ENCODE data around the gene TP53I11. TPM values are rescaled to one million over a fixed set of nuclear protein-coding genes. Genes with fewer than 3 reads are reported as not detected.

Gene TP53I11
- total and polyA plus RNA-seq, 2 experiments from 2014 or later = 23.5 to 43.9 TPM

DNA sequence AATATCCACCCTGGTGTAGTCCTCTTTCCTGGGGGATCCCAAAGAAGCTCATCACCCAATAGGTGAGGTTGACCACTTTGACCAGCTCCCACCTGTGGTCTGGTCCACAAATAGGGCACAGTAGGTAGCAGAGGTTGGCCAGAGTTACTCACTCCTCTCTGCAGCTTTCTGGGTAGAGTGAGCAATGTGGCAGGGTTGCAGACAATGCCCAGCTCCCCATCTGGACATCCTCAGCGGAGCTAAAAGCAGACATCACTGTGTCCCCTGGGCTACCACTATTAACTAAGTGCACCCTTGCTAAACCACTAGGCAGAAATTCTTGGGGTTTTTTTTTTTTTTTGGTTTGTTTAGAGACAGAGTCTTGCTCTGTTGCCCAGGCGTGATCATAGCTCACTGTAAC is 48.4 kb upstream of the TP53I11 start:
- no peaks in the 10 kb centered on the region for H3K36me3 ChIP-seq (ENCODE audit: insufficient read depth)
- ATAC-seq (no peak), DNase-seq (ENCODE audit: low spot score) (no peak)
- Mint-ChIP-seq H3K36me3 (ENCODE audit: low read depth) (no peaks in the 10 kb centered on the region), H3K4me3 (no peak overlapping the region), H3K27ac (no peak overlapping the region), H3K4me1 (no peaks in the 10 kb centered on the region; the same call in 2 of the 3 replicates), H3K9me3 (no peaks in the 10 kb centered on the region), H3K27me3 (ENCODE audit: insufficient read depth, low read depth, poor library complexity) (no peaks in the 10 kb centered on the region)
- no peaks in the 10 kb centered on the region for H3K4me1 ChIP-seq (ENCODE audit: insufficient read depth)
- H3K79me2 ChIP-seq (replicated peaks; ENCODE audit: insufficient read depth) = no peaks in the 10 kb centered on the region
- no peaks in the 10 kb centered on the region for H3F3A ChIP-seq (replicated peaks; ENCODE audit: low read depth)
- no peak overlapping the region for H3K4me2 ChIP-seq
- no peaks in the 10 kb centered on the region; the same call in 1 of the 2 replicates for H3K9me2 ChIP-seq (ENCODE audit: insufficient read depth)
- H2AFZ ChIP-seq = no peak overlapping the region
- H3K27ac ChIP-seq (ENCODE audit: low read depth) = no peak overlapping the region
- H3K27me3 ChIP-seq (ENCODE audit: insufficient read depth) = no peaks in the 10 kb centered on the region
- no peak overlapping the region for H3K4me3 ChIP-seq
- no peaks in the 10 kb centered on the region for H4K20me1 ChIP-seq (replicated peaks; ENCODE audit: insufficient read depth)
- TF ChIP-seq CREB1 (CRISPR knock-in tag; IDR thresholded peaks at IDR 0.05; ENCODE audit: low read depth) (no peak), JUNB (IDR thresholded peaks at IDR 0.05; ENCODE audit: unreplicated experiment) (no peak), ZNF114 (CRISPR knock-in tag; IDR thresholded peaks at IDR 0.05) (no peak), POLR2AphosphoS5 (IDR thresholded peaks at IDR 0.05; ENCODE audit: low read depth) (no peak), EZH2phosphoT487 (IDR thresholded peaks at IDR 0.05; ENCODE audit: unreplicated experiment) (no peak), STAT1 (IDR thresholded peaks at IDR 0.05; ENCODE audit: unreplicated experiment) (no peak), ZNF331 (CRISPR knock-in tag; IDR thresholded peaks at IDR 0.05; ENCODE audit: low read depth) (no peak)

DNA sequence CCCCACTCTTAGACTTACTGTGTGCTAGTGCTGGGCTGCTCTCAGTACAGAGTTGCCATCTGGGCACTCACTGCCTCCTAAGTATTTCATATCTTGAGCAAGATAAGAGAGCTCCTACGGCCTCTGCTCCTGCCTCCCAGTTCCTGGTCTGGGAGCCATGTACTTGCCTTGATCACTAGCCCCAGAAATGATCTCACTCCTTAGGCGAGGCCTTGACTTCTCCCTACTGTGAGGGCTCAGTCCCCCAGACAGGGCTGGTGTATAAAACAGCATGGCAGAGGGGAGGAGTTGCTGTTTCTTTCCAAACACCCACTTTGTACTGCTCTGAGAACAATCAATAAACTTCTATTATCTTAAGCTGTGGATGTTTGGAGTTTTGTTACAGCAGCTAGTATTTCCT is 47.4 kb upstream of the TP53I11 start:
- no peaks in the 10 kb centered on the region for H3K4me1 ChIP-seq (ENCODE audit: insufficient read depth)
- H3K4me3 Mint-ChIP-seq = no peak overlapping the region
- H3K27me3 Mint-ChIP-seq (ENCODE audit: insufficient read depth, low read depth, poor library complexity) = peaks cover 2% of the 10 kb centered on the region
- H3F3A ChIP-seq (replicated peaks; ENCODE audit: low read depth) = no peaks in the 10 kb centered on the region
- peaks cover 6% of the 10 kb centered on the region for H3K4me1 Mint-ChIP-seq
- no peaks in the 10 kb centered on the region for H3K9me3 Mint-ChIP-seq
- no peaks in the 10 kb centered on the region; the same call in 1 of the 2 replicates for H3K9me2 ChIP-seq (ENCODE audit: insufficient read depth)
- no peak overlapping the region for H3K27ac Mint-ChIP-seq
- no peaks in the 10 kb centered on the region for H3K36me3 ChIP-seq (ENCODE audit: insufficient read depth)
- no peak overlapping the region for H3K4me2 ChIP-seq
- no peaks in the 10 kb centered on the region for H3K36me3 Mint-ChIP-seq (ENCODE audit: low read depth)
- H4K20me1 ChIP-seq (replicated peaks; ENCODE audit: insufficient read depth) = no peaks in the 10 kb centered on the region
- H3K4me3 ChIP-seq = no peak overlapping the region
- H3K27me3 ChIP-seq (ENCODE audit: insufficient read depth) = no peaks in the 10 kb centered on the region
- no peak overlapping the region for H3K27ac ChIP-seq (ENCODE audit: low read depth)
- H3K79me2 ChIP-seq (replicated peaks; ENCODE audit: insufficient read depth) = no peaks in the 10 kb centered on the region
- DNase-seq (ENCODE audit: low spot score) (no peak), ATAC-seq (no peak)
- no peak overlapping the region; the same call in 1 of the 2 replicates for H2AFZ ChIP-seq
- TF ChIP-seq ZNF331 (CRISPR knock-in tag; IDR thresholded peaks at IDR 0.05; ENCODE audit: low read depth) (no peak), EZH2 (IDR thresholded peaks at IDR 0.05; ENCODE audit: low read depth, unreplicated experiment) (no peak), JUNB (IDR thresholded peaks at IDR 0.05; ENCODE audit: unreplicated experiment) (no peak), ZNF114 (CRISPR knock-in tag; IDR thresholded peaks at IDR 0.05) (no peak), CREB1 (CRISPR knock-in tag; IDR thresholded peaks at IDR 0.05; ENCODE audit: low read depth) (no peak), NANOG (IDR thresholded peaks at IDR 0.05; ENCODE audit: borderline replicate concordance) (no peak), POLR2AphosphoS5 (IDR thresholded peaks at IDR 0.05; ENCODE audit: low read depth) (no peak), EZH2phosphoT487 (IDR thresholded peaks at IDR 0.05; ENCODE audit: unreplicated experiment) (no peak)
- TF ChIP-seq, protein P1, sequence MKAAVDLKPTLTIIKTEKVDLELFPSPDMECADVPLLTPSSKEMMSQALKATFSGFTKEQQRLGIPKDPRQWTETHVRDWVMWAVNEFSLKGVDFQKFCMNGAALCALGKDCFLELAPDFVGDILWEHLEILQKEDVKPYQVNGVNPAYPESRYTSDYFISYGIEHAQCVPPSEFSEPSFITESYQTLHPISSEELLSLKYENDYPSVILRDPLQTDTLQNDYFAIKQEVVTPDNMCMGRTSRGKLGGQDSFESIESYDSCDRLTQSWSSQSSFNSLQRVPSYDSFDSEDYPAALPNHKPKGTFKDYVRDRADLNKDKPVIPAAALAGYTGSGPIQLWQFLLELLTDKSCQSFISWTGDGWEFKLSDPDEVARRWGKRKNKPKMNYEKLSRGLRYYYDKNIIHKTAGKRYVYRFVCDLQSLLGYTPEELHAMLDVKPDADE (IDR thresholded peaks at IDR 0.05) = no peak
- TF ChIP-seq, protein P2, sequence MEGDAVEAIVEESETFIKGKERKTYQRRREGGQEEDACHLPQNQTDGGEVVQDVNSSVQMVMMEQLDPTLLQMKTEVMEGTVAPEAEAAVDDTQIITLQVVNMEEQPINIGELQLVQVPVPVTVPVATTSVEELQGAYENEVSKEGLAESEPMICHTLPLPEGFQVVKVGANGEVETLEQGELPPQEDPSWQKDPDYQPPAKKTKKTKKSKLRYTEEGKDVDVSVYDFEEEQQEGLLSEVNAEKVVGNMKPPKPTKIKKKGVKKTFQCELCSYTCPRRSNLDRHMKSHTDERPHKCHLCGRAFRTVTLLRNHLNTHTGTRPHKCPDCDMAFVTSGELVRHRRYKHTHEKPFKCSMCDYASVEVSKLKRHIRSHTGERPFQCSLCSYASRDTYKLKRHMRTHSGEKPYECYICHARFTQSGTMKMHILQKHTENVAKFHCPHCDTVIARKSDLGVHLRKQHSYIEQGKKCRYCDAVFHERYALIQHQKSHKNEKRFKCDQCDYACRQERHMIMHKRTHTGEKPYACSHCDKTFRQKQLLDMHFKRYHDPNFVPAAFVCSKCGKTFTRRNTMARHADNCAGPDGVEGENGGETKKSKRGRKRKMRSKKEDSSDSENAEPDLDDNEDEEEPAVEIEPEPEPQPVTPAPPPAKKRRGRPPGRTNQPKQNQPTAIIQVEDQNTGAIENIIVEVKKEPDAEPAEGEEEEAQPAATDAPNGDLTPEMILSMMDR (conservative IDR thresholded peaks at IDR 0.05; ENCODE audit: low read depth in 2 of 2) = no peak
- TF ChIP-seq, protein P3, sequence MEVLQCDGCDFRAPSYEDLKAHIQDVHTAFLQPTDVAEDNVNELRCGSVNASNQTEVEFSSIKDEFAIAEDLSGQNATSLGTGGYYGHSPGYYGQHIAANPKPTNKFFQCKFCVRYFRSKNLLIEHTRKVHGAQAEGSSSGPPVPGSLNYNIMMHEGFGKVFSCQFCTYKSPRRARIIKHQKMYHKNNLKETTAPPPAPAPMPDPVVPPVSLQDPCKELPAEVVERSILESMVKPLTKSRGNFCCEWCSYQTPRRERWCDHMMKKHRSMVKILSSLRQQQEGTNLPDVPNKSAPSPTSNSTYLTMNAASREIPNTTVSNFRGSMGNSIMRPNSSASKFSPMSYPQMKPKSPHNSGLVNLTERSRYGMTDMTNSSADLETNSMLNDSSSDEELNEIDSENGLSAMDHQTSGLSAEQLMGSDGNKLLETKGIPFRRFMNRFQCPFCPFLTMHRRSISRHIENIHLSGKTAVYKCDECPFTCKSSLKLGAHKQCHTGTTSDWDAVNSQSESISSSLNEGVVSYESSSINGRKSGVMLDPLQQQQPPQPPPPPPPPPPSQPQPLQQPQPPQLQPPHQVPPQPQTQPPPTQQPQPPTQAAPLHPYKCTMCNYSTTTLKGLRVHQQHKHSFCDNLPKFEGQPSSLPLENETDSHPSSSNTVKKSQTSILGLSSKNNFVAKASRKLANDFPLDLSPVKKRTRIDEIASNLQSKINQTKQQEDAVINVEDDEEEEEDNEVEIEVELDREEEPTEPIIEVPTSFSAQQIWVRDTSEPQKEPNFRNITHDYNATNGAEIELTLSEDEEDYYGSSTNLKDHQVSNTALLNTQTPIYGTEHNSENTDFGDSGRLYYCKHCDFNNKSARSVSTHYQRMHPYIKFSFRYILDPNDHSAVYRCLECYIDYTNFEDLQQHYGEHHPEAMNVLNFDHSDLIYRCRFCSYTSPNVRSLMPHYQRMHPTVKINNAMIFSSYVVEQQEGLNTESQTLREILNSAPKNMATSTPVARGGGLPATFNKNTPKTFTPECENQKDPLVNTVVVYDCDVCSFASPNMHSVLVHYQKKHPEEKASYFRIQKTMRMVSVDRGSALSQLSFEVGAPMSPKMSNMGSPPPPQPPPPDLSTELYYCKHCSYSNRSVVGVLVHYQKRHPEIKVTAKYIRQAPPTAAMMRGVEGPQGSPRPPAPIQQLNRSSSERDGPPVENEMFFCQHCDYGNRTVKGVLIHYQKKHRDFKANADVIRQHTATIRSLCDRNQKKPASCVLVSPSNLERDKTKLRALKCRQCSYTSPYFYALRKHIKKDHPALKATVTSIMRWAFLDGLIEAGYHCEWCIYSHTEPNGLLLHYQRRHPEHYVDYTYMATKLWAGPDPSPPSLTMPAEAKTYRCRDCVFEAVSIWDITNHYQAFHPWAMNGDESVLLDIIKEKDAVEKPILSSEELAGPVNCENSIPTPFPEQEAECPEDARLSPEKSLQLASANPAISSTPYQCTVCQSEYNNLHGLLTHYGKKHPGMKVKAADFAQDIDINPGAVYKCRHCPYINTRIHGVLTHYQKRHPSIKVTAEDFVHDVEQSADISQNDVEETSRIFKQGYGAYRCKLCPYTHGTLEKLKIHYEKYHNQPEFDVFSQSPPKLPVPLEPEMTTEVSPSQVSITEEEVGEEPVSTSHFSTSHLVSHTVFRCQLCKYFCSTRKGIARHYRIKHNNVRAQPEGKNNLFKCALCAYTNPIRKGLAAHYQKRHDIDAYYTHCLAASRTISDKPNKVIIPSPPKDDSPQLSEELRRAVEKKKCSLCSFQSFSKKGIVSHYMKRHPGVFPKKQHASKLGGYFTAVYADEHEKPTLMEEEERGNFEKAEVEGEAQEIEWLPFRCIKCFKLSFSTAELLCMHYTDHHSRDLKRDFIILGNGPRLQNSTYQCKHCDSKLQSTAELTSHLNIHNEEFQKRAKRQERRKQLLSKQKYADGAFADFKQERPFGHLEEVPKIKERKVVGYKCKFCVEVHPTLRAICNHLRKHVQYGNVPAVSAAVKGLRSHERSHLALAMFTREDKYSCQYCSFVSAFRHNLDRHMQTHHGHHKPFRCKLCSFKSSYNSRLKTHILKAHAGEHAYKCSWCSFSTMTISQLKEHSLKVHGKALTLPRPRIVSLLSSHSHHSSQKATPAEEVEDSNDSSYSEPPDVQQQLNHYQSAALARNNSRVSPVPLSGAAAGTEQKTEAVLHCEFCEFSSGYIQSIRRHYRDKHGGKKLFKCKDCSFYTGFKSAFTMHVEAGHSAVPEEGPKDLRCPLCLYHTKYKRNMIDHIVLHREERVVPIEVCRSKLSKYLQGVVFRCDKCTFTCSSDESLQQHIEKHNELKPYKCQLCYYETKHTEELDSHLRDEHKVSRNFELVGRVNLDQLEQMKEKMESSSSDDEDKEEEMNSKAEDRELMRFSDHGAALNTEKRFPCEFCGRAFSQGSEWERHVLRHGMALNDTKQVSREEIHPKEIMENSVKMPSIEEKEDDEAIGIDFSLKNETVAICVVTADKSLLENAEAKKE (CRISPR knock-in tag; IDR thresholded peaks at IDR 0.05) = no peak

Data from GM23338 (cell line).